Bronchial smooth muscle cell (primary cell): ENCODE data around the gene MYH11. TPM values are rescaled to one million over a fixed set of nuclear protein-coding genes. Genes with fewer than 3 reads are reported as not detected.

Experiments used
- total RNA-seq: library from RNA; depleted of rRNA; stranded (reverse); fragments of >200 nt; gene quantifications from 2 replicates; pipeline ENCODE4 v1.2.1, GENCODE V29; 2014

The MYH11 gene
- total RNA-seq = under 0.01 and 0.09 TPM in 2 replicates

GRCh38 chr16:15856901-15857698, at the start of gene MYH11:
Gene MYH11 (minus strand): TSS chr16:15857028. CDS start chr16:15838252, 18,776 bp downstream.

GRCh38 chr16:15888072-15888976, 31.5 kb upstream of the MYH11 start, which contains the start of gene CEP20:
Gene CEP20 (minus strand): TSS chr16:15888603. CDS start chr16:15888585, 18 bp downstream.

Other genes starting within 250 kb of the MYH11 start
- gene MARF1, start 213.9 kb downstream of the MYH11 start, total RNA-seq = 11.2 and 12.8 TPM in 2 replicates
- gene NDE1, start 206.8 kb downstream of the MYH11 start, total RNA-seq = 9.4 and 17.0 TPM in 2 replicates
- 24.3 and 30.6 TPM in 2 replicates for gene CEP20, start 31.6 kb upstream of the MYH11 start, total RNA-seq
- 88.0 and 142 TPM in 2 replicates for gene ABCC1, start 92.6 kb upstream of the MYH11 start, total RNA-seq